CMK (cell line): ENCODE results near the gene HBM.
"Not testable (repeated sequence)": the region's sequence is repeated elsewhere in the genome, so short reads cannot be mapped to it uniquely, and the experiment has no call there.

Source experiments
- DNase-seq: peaks from one replicate; pipeline ENCODE4 v3.0.0-alpha.2; 2010; ENCODE audit warnings: low read depth

Gene HBM

GRCh38 chr16:165539-166374 is at the start of gene HBM:
TSS of gene HBM (plus strand) at chr16:165978. CDS start at chr16:165998, 20 bp downstream.
- DNase-seq, result no peak

- DNase-seq, result no peak
Observed at GRCh38 chr16:116015-116414, 49.8 kb upstream of the HBM start.

GRCh38 chr16:117379-118365 is 48.1 kb upstream of the HBM start:
- DNase-seq, result no peak

GRCh38 chr16:118857-119256 is 46.9 kb upstream of the HBM start:
- DNase-seq, result no peak

GRCh38 chr16:119295-119694 is 46.5 kb upstream of the HBM start:
- DNase-seq, result no peak

GRCh38 chr16:119835-120491 is 45.8 kb upstream of the HBM start:
- DNase-seq, result no peak

GRCh38 chr16:120756-121155 is 45.0 kb upstream of the HBM start:
- no peak for DNase-seq

GRCh38 chr16:122361-122760 is 43.4 kb upstream of the HBM start:
- DNase-seq, result no peak

- not testable (repeated sequence) for DNase-seq
Observed at GRCh38 chr16:123558-124350, 42.0 kb upstream of the HBM start.

GRCh38 chr16:125011-125410 is 40.8 kb upstream of the HBM start:
- no peak for DNase-seq

GRCh38 chr16:129075-129474 is 36.7 kb upstream of the HBM start:
- no peak for DNase-seq

- no peak for DNase-seq
Observed at GRCh38 chr16:130533-131173, 35.1 kb upstream of the HBM start.

- no peak for DNase-seq
Observed at GRCh38 chr16:132120-132519, 33.7 kb upstream of the HBM start.

- no peak for DNase-seq
Observed at GRCh38 chr16:133716-134115, 32.1 kb upstream of the HBM start.

GRCh38 chr16:138049-138417 is 27.7 kb upstream of the HBM start:
- DNase-seq, result no peak

- no peak for DNase-seq
Observed at GRCh38 chr16:140175-140857, 25.5 kb upstream of the HBM start.

GRCh38 chr16:142405-142967 is 23.3 kb upstream of the HBM start:
- DNase-seq, result no peak

GRCh38 chr16:143047-143446 is 22.7 kb upstream of the HBM start:
- no peak for DNase-seq

GRCh38 chr16:143456-143855 is 22.3 kb upstream of the HBM start:
- no peak for DNase-seq

GRCh38 chr16:144797-145252 is 21.0 kb upstream of the HBM start:
- DNase-seq, result no peak
